CD4-positive, alpha-beta T cell (primary cell): ENCODE data around the gene LMNTD2. TPM values are rescaled to one million over a fixed set of nuclear protein-coding genes. Genes with fewer than 3 reads are reported as not detected.

Experiments used
- ATAC-seq: fragments of 200-7000 bp; cut with Tn5 transposase; one replicate; pipeline ENCODE4 v1.10.0; 2022; ENCODE audit warnings: mild to moderate bottlenecking; ENCODE audit not compliant: poor library complexity
- CTCF ChIA-PET: fragments of 350-600 bp; sonication (Branson Sonifier 250); formaldehyde crosslinking; loops from one replicate; lab custom pipeline; 2021; ENCODE audit warnings: antibody characterized with exemption, inconsistent platforms; lab: Charles Lee
- POLR2A ChIA-PET: fragments of 350-600 bp; sonication (Branson Sonifier 250); formaldehyde crosslinking; loops from one replicate; lab custom pipeline; 2021; ENCODE audit warnings: antibody characterized with exemption, inconsistent platforms; lab: Charles Lee
- DNase-seq, 14 experiments: peaks; one replicate each; pipeline ENCODE4 v3.0.0-alpha.2; 2013 to 2020; ENCODE audit warnings: mixed read lengths in 2 of 14
- H3K27ac ChIP-seq, 2 donors: one replicate each; pipeline versions ENCODE4 v1.5.1 to v1.7.0; 2013; ENCODE audit warnings: low read length in 2 of 2, low read depth in 1 of 2, mild to moderate bottlenecking in 1 of 2
- H3K27me3 ChIP-seq, 2 experiments: 1 replicate in 1 of 2; 2 replicates in 1 of 2; pipeline versions ENCODE4 v1.6.1 to v1.7.0; 2013; ENCODE audit warnings: low read length in 2 of 2, control low read depth in 1 of 2, mild to moderate bottlenecking in 1 of 2, moderate library complexity in 1 of 2; ENCODE audit not compliant: insufficient read depth in 2 of 2, control insufficient read depth in 1 of 2
- H3K36me3 ChIP-seq: one replicate; pipeline ENCODE4 v1.6.1; 2013; ENCODE audit warnings: low read length, control low read depth; ENCODE audit not compliant: insufficient read depth
- H3K4me1 ChIP-seq: one replicate; pipeline ENCODE4 v1.6.1; 2013; ENCODE audit warnings: low read length, control low read depth; ENCODE audit not compliant: insufficient read depth
- H3K4me3 ChIP-seq: one replicate; pipeline ENCODE4 v1.5.1; 2013; ENCODE audit warnings: mild to moderate bottlenecking, low read length, moderate library complexity
- H3K9me3 ChIP-seq, 2 experiments: 1 replicate in 1 of 2; 2 replicates in 1 of 2; pipeline versions ENCODE4 v1.6.1 to v1.7.0; 2013; ENCODE audit warnings: low read length in 2 of 2, mild to moderate bottlenecking in 2 of 2, control low read depth in 1 of 2, moderate library complexity in 1 of 2; ENCODE audit not compliant: control insufficient read depth in 1 of 2, insufficient read depth in 1 of 2
- H3K27ac Mint-ChIP-seq: one replicate; pipeline ENCODE4 v1.8.0; 2020; ENCODE audit warnings: mixed read lengths
- H3K27me3 Mint-ChIP-seq: one replicate; pipeline ENCODE4 v1.8.0; 2021; ENCODE audit warnings: mixed read lengths
- H3K36me3 Mint-ChIP-seq: one replicate; pipeline ENCODE4 v1.8.0; 2021; ENCODE audit warnings: low read depth, mixed read lengths
- H3K4me1 Mint-ChIP-seq: one replicate; pipeline ENCODE4 v1.8.0; 2021; ENCODE audit warnings: low read depth, mixed read lengths
- H3K4me3 Mint-ChIP-seq: one replicate; pipeline ENCODE4 v1.8.0; 2020; ENCODE audit warnings: mild to moderate bottlenecking, mixed read lengths
- H3K9me3 Mint-ChIP-seq: one replicate; pipeline ENCODE4 v1.8.0; 2020; ENCODE audit warnings: mixed read lengths
- intact Hi-C, 2 experiments: fragments of 100-400 bp; cut with DNase I in 1 of 2; cut with micrococcal nuclease in 1 of 2; formaldehyde crosslinking; loops; one replicate each; pipeline versions ENCODE4 v1.15.1 to v1.9.0; 2023 to 2025; cut with DNase I, micrococcal nuclease
- total RNA-seq, 174 experiments: library from RNA in 2 of 174; stranded (reverse) in 2 of 174; gene quantifications; one replicate each; pipeline ENCODE4 v1.2.3 and lab custom pipeline; 2021 to 2026
- TF ChIP-seq, protein P1 (sequence below): fragments of 200-600 bp; IDR thresholded peaks from one replicate; pipeline ENCODE4 v1.8.0; 2022; ENCODE audit warnings: antibody characterized with exemption, mild to moderate bottlenecking

Gene LMNTD2
- total RNA-seq, 2 experiments from 2014 or later, result 8.2 to 10.3 TPM

DNA sequence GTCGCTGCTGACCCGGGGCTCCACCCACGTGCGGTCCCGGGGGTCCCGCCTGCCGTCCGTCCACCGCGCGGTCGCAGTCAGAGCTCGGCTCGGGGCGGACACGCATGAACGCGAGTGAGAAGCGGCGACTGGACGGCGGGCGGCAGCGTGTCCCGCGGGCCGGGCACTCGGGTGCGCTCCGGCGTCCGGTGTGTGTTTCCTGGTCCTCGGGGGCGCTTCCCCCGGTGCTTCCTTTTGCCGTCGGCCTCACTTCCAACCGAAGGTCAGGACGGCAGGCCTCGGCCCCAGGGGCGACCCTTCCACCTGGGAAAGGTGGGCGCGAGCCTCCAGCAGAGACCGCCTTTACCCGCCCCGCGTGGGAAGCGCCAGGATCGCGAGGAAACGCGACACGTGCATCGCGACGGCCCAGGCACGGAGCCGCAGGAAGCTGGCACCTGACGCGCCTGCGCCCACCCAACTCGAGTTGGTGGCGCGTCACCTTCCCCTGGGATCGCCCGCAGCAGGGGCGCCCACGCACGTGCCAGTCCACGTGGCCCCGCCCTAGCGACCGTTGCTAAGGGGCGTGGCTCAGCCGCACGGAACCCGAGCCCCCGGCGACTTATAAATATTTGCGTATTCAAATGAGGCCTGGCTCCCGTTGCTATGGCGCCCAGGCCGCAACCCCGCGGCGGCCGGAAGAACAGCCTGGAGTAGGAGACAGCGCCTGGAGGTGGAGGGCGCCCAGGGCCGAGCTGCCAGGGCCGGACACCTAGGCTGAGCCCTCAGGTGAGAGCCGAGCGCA is 23.5 kb downstream of the LMNTD2 start, which contains the start of gene LRRC56:
TSS of gene LRRC56 (plus strand) at position 687 of the 781 bp plus-strand sequence. CDS start 3,158 bp downstream, outside the sequence.
- peaks cover 17% of the 10 kb centered on the region for H3K36me3 ChIP-seq
- TF ChIP-seq, protein P1, sequence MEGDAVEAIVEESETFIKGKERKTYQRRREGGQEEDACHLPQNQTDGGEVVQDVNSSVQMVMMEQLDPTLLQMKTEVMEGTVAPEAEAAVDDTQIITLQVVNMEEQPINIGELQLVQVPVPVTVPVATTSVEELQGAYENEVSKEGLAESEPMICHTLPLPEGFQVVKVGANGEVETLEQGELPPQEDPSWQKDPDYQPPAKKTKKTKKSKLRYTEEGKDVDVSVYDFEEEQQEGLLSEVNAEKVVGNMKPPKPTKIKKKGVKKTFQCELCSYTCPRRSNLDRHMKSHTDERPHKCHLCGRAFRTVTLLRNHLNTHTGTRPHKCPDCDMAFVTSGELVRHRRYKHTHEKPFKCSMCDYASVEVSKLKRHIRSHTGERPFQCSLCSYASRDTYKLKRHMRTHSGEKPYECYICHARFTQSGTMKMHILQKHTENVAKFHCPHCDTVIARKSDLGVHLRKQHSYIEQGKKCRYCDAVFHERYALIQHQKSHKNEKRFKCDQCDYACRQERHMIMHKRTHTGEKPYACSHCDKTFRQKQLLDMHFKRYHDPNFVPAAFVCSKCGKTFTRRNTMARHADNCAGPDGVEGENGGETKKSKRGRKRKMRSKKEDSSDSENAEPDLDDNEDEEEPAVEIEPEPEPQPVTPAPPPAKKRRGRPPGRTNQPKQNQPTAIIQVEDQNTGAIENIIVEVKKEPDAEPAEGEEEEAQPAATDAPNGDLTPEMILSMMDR, result no peak
- ATAC-seq (peak; percentile 19), DNase-seq (peak; percentile 70 to 96 (median 86))
- H3K4me3 ChIP-seq, result peak within 1 kb of the TSS; percentile 59
- H3K4me3 Mint-ChIP-seq, result peak within 1 kb of the TSS; percentile 98
- no peaks in the 10 kb centered on the region for H3K9me3 ChIP-seq
- peaks cover 44% of the 10 kb centered on the region for H3K4me1 ChIP-seq
- ChIA-PET POLR2A (interaction anchor here (0.7 to 3.3 kb wide), 6 partner anchors 10 to 330 kb away, joined by 3 to 24 read pairs (median 16); partner anchors contain the start of genes BET1L, PHRF1, RIC8A and RNH1), CTCF (interaction anchor here (1.1 kb wide), 1 partner anchor 18 kb away, joined by 3 read pairs; no protein-coding TSS in a partner anchor)
- H3K27ac Mint-ChIP-seq, result peak within 1 kb of the TSS; percentile 93
- no peaks in the 10 kb centered on the region for H3K27me3 Mint-ChIP-seq
- H3K27me3 ChIP-seq, result no peaks in the 10 kb centered on the region
- peak within 1 kb of the TSS; percentile 73 to 79 for H3K27ac ChIP-seq
- H3K4me1 Mint-ChIP-seq, result peaks cover 16% of the 10 kb centered on the region
- H3K36me3 Mint-ChIP-seq, result peaks cover 9% of the 10 kb centered on the region
- intact Hi-C loops, result loop anchor here (2.0 to 5.0 kb wide), 3 partner anchors 18 to 260 kb away; partner anchors contain the start of gene SLC25A22 (in 1 of the 2)
- H3K9me3 Mint-ChIP-seq, result no peaks in the 10 kb centered on the region

DNA sequence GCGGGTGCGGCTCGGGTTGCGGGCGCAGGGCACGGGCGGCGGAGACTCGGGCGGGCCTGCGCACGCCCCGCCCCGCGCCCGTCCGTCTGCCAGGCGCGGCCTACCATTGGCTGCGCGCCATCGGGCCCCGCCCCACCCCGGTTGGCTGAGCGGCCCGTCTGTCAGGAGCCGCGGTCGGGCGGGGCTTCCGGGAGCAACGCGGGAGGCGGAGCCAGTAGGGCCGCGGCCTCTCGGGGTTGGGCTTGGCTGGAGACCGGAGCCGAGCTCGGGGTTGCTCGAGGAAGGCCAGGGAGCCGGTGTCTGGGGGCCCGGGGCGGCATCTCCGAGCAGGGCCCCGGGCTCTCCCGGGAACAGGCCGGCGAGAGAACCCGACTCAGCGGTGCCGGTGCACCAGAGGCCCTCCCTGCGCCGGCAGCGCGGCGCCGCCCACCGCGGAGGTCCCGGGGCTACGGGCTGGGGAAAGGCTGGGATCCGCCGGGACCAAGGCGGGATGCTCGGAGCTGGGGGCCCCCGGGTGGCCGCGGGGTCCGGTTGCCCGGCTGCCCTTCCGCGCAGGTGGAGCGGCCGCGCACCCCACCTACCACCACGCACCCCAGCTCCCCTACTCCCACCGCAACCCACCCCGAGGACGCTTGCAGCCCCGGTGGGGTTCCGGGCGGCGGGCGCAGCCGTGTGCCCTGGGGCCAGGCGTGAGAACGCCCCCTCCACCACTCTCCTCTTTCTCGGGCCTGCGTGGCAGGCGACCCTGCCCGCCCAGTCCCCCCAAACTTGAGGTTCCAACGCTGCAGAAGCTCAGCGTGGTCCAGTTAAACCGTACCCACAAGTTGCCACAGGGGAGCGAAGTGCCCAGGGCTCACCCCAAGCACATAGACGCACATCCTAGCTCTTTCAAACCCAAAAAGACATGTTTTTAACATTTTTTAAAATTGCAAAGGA is 24.8 kb downstream of the LMNTD2 start, which contains the start of gene HRAS:
TSS of gene HRAS (minus strand) at position 58 of the 936 bp plus-strand sequence.
- ChIA-PET POLR2A (interaction anchor here (0.6 to 3.3 kb wide), 15 partner anchors 17 to 329 kb away, joined by 3 to 24 read pairs (median 6); partner anchors contain the start of genes BET1L, IRF7, PHRF1 and PNPLA2), CTCF (interaction anchor here (1.1 to 1.2 kb wide), 2 partner anchors 19 to 187 kb away, joined by 3 read pairs; no protein-coding TSS in a partner anchor)
- H3K4me1 ChIP-seq, result peaks cover 44% of the 10 kb centered on the region
- peak within 1 kb of the TSS; percentile 71 for H3K4me3 ChIP-seq
- Mint-ChIP-seq H3K4me1 (peaks cover 16% of the 10 kb centered on the region), H3K9me3 (no peaks in the 10 kb centered on the region), H3K27ac (peak within 1 kb of the TSS; percentile 93), H3K4me3 (peak within 1 kb of the TSS; percentile 98), H3K27me3 (no peaks in the 10 kb centered on the region), H3K36me3 (peaks cover 13% of the 10 kb centered on the region)
- H3K9me3 ChIP-seq, result no peaks in the 10 kb centered on the region
- peak; percentile 90 for ATAC-seq
- peak within 1 kb of the TSS; percentile 73 to 79 for H3K27ac ChIP-seq
- TF ChIP-seq, protein P1, result no peak
- no peaks in the 10 kb centered on the region for H3K27me3 ChIP-seq
- peak; percentile 89 to 99 (median 96) for DNase-seq
- intact Hi-C loops, result loop anchor here (1.0 to 5.0 kb wide), 5 partner anchors 17 to 262 kb away; partner anchors contain the start of genes DEAF1 (in 1 of the 2), RNH1 (in 1 of the 2), SLC25A22 (in 1 of the 2) and TMEM80 (in 1 of the 2)
- H3K36me3 ChIP-seq, result peaks cover 26% of the 10 kb centered on the region
